IgD-negative memory B cell (primary cell): Measurements from ENCODE around the gene GALNT4. TPM values are rescaled to one million over a fixed set of nuclear protein-coding genes. Genes with fewer than 3 reads are reported as not detected.

ENCODE experiments used
- H3K27ac Mint-ChIP-seq, 3 donors: one replicate each; pipeline ENCODE4 v1.8.0; 2020 to 2022; ENCODE audit warnings: mild to moderate bottlenecking in 3 of 3, mixed read lengths in 3 of 3, moderate library complexity in 1 of 3
- H3K27me3 Mint-ChIP-seq: one replicate; pipeline ENCODE4 v1.8.0; 2021; ENCODE audit warnings: mixed read lengths
- H3K36me3 Mint-ChIP-seq: one replicate; pipeline ENCODE4 v1.8.0; 2020; ENCODE audit warnings: mild to moderate bottlenecking, mixed read lengths
- H3K4me1 Mint-ChIP-seq, 3 donors: one replicate each; pipeline ENCODE4 v1.8.0; 2020 to 2022; ENCODE audit warnings: mixed read lengths in 3 of 3, mild to moderate bottlenecking in 1 of 3
- H3K4me3 Mint-ChIP-seq, 4 donors: one replicate each; pipeline ENCODE4 v1.8.0; 2020 to 2022; ENCODE audit warnings: mild to moderate bottlenecking in 4 of 4, mixed read lengths in 4 of 4, moderate library complexity in 3 of 4
- H3K9me3 Mint-ChIP-seq, 3 donors: one replicate each; pipeline ENCODE4 v1.8.0; 2020 to 2021; ENCODE audit warnings: mixed read lengths in 3 of 3, mild to moderate bottlenecking in 1 of 3
- polyA plus RNA-seq: library from polyadenylated mRNA; unstranded; fragments of 300-500 nt; fragmentation: Illumina TruSeq; gene quantifications from one replicate; pipeline ENCODE4 v1.2.3, GENCODE V29; 2021

GALNT4 gene
- polyA plus RNA-seq, 1 donor from 2014 or later = 3.1 TPM

- Mint-ChIP-seq H3K4me3 (peak overlapping the region; percentile 7 to 80 (median 38)), H3K9me3 (no peaks in the 10 kb centered on the region), H3K27me3 (no peaks in the 10 kb centered on the region), H3K4me1 (peaks cover 36 to 54% (median 51%) of the 10 kb centered on the region in 3 donors), H3K27ac (no peak overlapping the region), H3K36me3 (peaks cover 8% of the 10 kb centered on the region)
Observed at GRCh38 chr12:89521364-89522223, 3.0 kb downstream of the GALNT4 start.

GRCh38 chr12:89517720-89518119, 6.9 kb downstream of the GALNT4 start:
- no peaks in the 10 kb centered on the region for H3K9me3 Mint-ChIP-seq
- no peak overlapping the region for H3K4me3 Mint-ChIP-seq
- H3K27me3 Mint-ChIP-seq = no peaks in the 10 kb centered on the region
- no peak overlapping the region for H3K27ac Mint-ChIP-seq
- H3K4me1 Mint-ChIP-seq = peaks cover 17 to 34% (median 24%) of the 10 kb centered on the region in 3 donors
- peaks cover 2% of the 10 kb centered on the region for H3K36me3 Mint-ChIP-seq

GRCh38 chr12:89516633-89517032, 8.0 kb downstream of the GALNT4 start:
- Mint-ChIP-seq H3K27me3 (no peaks in the 10 kb centered on the region), H3K36me3 (no peaks in the 10 kb centered on the region), H3K4me1 (peaks cover 10 to 25% (median 14%) of the 10 kb centered on the region in 3 donors), H3K9me3 (no peaks in the 10 kb centered on the region), H3K27ac (no peak overlapping the region), H3K4me3 (no peak overlapping the region)

- H3K27ac Mint-ChIP-seq = no peak overlapping the region
- no peaks in the 10 kb centered on the region for H3K36me3 Mint-ChIP-seq
- H3K4me3 Mint-ChIP-seq = no peak overlapping the region
- no peaks in the 10 kb centered on the region for H3K9me3 Mint-ChIP-seq
- peaks cover 6 to 18% (median 9%) of the 10 kb centered on the region in 3 donors for H3K4me1 Mint-ChIP-seq
- no peaks in the 10 kb centered on the region for H3K27me3 Mint-ChIP-seq
Observed at GRCh38 chr12:89514751-89515150, 9.8 kb downstream of the GALNT4 start.

GRCh38 chr12:89513544-89513943, 11.1 kb downstream of the GALNT4 start:
- Mint-ChIP-seq H3K9me3 (no peaks in the 10 kb centered on the region), H3K4me1 (peaks cover 6 to 11% (median 7%) of the 10 kb centered on the region in 3 donors), H3K36me3 (no peaks in the 10 kb centered on the region), H3K27ac (no peak overlapping the region), H3K4me3 (no peak overlapping the region), H3K27me3 (no peaks in the 10 kb centered on the region)

- Mint-ChIP-seq H3K4me3 (no peak overlapping the region), H3K36me3 (peaks cover 1% of the 10 kb centered on the region), H3K27me3 (no peaks in the 10 kb centered on the region), H3K4me1 (peaks cover 0 to 6% (median 3%) of the 10 kb centered on the region in 3 donors), H3K9me3 (no peaks in the 10 kb centered on the region), H3K27ac (no peak overlapping the region)
Observed at GRCh38 chr12:89507015-89507824, 17.4 kb downstream of the GALNT4 start.

GRCh38 chr12:89506050-89506449, 18.5 kb downstream of the GALNT4 start:
- peaks cover 0 to 8% (median 4%) of the 10 kb centered on the region in 3 donors for H3K4me1 Mint-ChIP-seq
- no peak overlapping the region for H3K27ac Mint-ChIP-seq
- H3K9me3 Mint-ChIP-seq = no peaks in the 10 kb centered on the region
- H3K4me3 Mint-ChIP-seq = no peak overlapping the region
- peaks cover 5% of the 10 kb centered on the region for H3K36me3 Mint-ChIP-seq
- H3K27me3 Mint-ChIP-seq = no peaks in the 10 kb centered on the region

GRCh38 chr12:89504560-89505346, 19.8 kb downstream of the GALNT4 start:
- Mint-ChIP-seq H3K4me1 (peaks cover 0 to 8% (median 4%) of the 10 kb centered on the region in 3 donors), H3K27ac (no peak overlapping the region), H3K9me3 (no peaks in the 10 kb centered on the region), H3K4me3 (no peak overlapping the region), H3K27me3 (no peaks in the 10 kb centered on the region), H3K36me3 (peaks cover 7% of the 10 kb centered on the region)

- H3K27ac Mint-ChIP-seq = no peak overlapping the region
- no peaks in the 10 kb centered on the region for H3K9me3 Mint-ChIP-seq
- peaks cover 3 to 5% (median 4%) of the 10 kb centered on the region in 3 donors for H3K4me1 Mint-ChIP-seq
- no peaks in the 10 kb centered on the region for H3K27me3 Mint-ChIP-seq
- H3K36me3 Mint-ChIP-seq = peaks cover 13% of the 10 kb centered on the region
- H3K4me3 Mint-ChIP-seq = no peak overlapping the region
Observed at GRCh38 chr12:89501793-89502192, 22.8 kb downstream of the GALNT4 start.

GRCh38 chr12:89499857-89500256, 24.7 kb downstream of the GALNT4 start:
- Mint-ChIP-seq H3K36me3 (peaks cover 14% of the 10 kb centered on the region), H3K27me3 (no peaks in the 10 kb centered on the region), H3K9me3 (no peaks in the 10 kb centered on the region), H3K27ac (no peak overlapping the region), H3K4me3 (no peak overlapping the region), H3K4me1 (peaks cover 8 to 11% (median 10%) of the 10 kb centered on the region in 3 donors)

- Mint-ChIP-seq H3K9me3 (no peaks in the 10 kb centered on the region), H3K27ac (no peak overlapping the region), H3K4me1 (peaks cover 20 to 26% (median 24%) of the 10 kb centered on the region in 3 donors), H3K27me3 (no peaks in the 10 kb centered on the region), H3K36me3 (peaks cover 14% of the 10 kb centered on the region), H3K4me3 (no peak overlapping the region)
Observed at GRCh38 chr12:89497467-89497866, 27.1 kb downstream of the GALNT4 start.

GRCh38 chr12:89497005-89497404, 27.6 kb downstream of the GALNT4 start:
- Mint-ChIP-seq H3K4me1 (peaks cover 19 to 25% (median 24%) of the 10 kb centered on the region in 3 donors), H3K9me3 (no peaks in the 10 kb centered on the region), H3K36me3 (peaks cover 14% of the 10 kb centered on the region), H3K27ac (no peak overlapping the region), H3K27me3 (no peaks in the 10 kb centered on the region), H3K4me3 (no peak overlapping the region)

- Mint-ChIP-seq H3K9me3 (no peaks in the 10 kb centered on the region), H3K27me3 (no peaks in the 10 kb centered on the region), H3K4me1 (peaks cover 20 to 25% (median 24%) of the 10 kb centered on the region in 3 donors), H3K27ac (no peak overlapping the region), H3K36me3 (peaks cover 13% of the 10 kb centered on the region), H3K4me3 (peak overlapping the region in 2 of 4 donors; percentile 14 to 61)
Observed at GRCh38 chr12:89494411-89495231, 30.0 kb downstream of the GALNT4 start.
